CD4-positive, alpha-beta T cell treated with Interleukin-1 beta for 1 hour (primary cell): ENCODE results near the gene DDB1.

Source experiments
- DNase-seq, 2 donors: peaks; one replicate each; pipeline ENCODE4 v3.0.0-alpha.2; 2020 to 2022

DDB1 gene

DNA sequence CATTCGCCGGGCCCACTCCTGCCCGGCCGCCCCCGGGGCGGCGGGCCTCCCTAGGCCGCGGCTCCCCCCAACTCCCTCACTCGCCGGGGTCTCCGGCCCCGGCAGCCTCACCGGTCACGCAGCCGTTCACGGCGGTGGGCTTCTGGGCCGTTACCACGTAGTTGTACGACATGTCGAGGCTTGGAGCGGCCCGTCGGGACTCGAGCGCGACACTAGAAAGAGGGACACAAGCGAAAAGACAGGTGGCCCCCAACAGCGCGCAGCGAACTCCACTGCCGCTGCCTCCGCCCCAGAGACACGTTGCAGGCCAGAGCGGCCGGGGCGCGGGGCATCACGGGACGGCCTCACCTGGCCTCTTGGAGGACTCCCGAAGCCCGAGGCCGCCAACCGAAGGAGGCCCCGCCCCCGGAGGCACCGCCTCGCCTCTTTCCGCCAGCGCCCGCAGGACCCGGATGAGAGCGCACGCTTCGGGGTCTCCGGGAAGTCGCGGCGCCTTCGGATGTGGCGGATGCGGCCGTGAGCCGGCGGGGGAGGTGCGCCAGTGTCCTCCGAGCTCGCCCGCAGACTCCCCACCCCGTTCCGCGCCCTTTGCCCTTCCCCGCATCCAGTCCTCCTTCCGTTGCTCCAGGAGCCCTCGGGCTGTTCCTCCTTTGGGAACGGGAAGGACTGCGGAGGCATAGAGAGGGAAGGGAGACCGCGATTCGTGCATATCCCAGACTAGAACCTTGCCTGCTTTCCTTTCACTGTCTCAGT is at the start of gene DDB1, which contains the start of gene TKFC:
DDB1 (minus strand) TSS at position 309 of the 753 bp plus-strand sequence; CDS start at position 172, 137 bp downstream.
TKFC (plus strand) TSS at position 432 of the 753 bp plus-strand sequence. CDS start 1,501 bp downstream, outside the sequence.
- DNase-seq = peak; percentile 95 to 96

DNA sequence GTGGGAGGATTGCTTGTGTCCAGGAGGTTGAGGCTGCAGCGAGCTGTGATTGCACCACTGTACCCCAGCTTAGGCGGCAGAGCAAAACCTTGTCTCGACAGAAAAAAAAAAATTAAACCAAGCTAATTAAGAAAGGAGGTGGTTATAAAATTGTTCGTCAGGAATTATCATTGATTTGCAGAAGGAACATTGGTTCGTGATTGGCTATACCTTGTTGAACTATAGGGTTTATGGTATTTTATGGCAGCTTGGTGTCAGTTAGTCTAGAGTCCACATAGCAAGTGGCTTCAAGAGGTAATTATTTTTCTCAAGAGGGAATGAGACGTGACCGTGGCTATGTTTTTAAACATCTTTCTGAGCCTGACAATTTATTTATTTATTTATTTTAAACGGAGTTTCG is 48.0 kb upstream of the DDB1 start:
- DNase-seq = no peak

DNA sequence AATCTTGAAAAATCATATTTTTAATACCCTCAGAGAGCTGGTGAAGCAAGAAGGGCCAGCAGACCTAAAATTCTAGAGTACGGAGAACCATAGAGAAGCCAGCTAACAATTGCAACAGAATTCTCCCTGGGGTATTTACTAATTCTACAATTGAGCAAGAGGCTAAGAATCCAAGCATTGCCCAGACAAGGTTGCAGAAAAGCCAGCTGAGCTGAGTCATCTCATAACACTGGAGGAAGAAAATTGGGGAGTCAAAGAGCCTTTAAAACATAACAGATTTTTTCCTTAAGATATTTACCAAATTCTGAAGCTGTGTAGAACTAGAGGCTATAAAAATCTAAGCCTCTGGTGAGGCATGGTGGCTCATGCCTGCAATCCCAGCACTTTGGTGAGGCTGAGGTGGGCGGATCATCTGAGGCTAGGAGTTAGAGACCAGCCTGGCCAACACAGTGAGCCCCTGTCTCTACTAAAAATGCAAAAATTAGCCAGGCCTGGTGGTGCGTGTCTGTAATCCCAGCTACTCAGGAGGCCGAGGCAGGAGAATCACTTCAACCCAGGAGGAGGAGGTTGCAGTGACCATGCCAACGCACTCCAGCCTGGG is 45.9 kb upstream of the DDB1 start:
- DNase-seq = no peak

DNA sequence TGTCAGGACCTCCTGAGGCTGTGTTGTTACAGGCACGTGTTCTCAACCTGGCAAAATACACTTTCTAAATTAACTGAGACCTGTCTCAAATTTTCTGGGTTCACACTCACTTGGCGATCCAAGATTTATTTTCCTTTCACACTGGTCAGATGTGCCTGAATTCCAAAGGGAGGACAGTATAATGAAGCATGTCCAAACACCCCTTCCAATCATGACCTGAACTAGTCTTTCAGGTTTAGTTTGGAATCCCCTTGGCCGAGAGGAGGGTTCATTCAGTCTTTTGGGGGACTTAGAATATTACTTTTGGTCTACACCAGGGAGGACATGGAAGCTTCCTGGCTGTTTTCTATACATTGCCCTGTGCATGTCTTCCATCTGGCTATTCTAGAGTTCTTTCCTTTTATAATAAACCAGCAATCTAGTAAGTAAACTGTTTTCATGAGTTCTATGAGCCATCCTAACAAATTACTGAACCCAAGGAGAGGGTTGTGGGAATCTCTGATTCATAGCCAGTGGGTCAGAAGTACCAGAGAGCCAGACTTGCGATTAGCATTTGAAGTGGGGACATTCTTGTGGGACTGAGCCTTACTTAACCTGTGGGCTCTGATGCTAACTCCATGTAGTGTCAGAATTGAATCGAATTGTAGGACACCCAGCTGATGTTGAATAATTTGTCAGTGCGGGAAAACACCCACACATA is 44.7 kb upstream of the DDB1 start:
- DNase-seq = no peak

DNA sequence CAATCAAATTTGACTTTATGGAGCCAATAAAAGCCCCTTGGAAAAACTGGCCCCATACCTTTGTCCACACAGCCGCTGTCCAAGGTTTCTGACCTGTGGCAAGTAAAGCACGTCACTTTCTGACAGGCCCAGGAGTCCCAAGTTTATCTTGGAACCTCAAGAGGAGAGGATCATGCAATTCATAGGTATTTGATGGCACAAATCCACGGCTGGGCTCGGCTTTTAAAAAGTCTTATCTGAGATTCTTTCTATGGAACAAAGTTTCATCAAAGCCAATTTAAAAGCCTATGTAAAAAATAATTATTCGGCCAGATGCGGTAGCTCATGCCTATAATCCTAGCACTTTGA is 42.8 kb upstream of the DDB1 start:
- DNase-seq = no peak

DNA sequence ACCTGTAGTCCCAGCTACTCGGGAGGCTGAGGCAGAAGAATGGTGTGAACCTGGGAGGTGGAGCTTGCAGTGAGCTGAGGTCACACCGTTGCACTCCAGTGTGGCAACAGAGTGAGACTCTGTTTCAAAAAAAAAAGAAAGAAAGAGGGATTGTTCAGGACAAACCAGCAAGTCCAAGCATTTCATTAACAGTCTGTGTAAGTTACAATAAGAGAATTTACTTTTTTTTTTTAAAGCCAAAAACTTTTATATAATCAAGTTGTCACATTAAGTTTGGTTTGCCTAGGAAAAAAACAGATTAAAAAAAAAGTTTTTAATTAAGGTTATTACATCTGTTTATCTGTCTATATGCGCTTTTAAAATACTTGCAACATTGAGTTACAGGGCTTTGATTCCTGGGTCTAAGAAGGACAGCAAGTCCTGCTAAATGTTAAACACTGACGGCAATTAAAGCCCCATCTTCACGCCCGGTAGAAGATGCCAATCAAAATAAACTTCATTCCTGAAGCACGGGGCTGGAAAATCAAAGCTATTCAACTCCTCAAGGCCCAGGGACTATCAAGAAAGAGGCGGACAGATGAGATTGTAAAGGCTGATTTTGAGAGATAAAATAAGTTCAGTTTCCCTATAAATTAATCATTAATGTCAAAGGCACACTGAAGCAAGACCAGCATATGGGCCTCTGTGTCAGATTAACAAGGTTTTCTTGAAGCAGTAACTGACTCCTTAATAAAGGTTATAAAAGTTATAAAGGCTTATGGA is 39.9 kb upstream of the DDB1 start:
- DNase-seq = no peak

DNA sequence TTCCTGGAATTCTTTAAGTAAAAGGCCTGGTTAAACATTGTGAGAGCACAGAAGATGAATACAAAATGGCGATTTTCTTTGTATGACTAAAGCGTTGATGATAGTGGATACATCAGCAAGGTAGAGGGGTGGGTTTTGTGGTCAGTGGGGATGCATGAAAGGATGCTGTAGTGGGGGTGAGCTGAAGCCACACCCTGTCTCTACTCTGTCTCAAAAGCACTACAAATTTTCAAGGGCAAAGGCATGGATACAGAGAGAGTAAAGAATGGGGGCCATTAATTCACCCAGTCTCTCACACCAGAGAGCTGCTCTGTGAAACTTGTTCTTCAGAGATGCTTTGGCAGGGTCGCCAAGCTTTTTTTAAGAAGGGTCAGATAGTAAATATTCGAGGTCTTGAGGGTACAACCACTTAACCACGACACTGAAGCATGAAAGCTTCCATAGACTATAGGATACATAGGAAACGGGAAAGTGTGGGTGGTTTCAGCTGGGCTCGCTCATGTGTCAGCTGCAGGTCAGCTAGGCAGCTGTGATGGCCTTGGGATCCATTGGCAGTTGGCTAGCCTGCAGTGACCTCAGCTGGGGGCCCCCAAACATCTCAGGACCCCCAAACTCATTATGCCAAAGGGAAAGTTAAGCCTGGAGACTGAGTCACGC is 37.6 kb upstream of the DDB1 start:
- no peak for DNase-seq

DNA sequence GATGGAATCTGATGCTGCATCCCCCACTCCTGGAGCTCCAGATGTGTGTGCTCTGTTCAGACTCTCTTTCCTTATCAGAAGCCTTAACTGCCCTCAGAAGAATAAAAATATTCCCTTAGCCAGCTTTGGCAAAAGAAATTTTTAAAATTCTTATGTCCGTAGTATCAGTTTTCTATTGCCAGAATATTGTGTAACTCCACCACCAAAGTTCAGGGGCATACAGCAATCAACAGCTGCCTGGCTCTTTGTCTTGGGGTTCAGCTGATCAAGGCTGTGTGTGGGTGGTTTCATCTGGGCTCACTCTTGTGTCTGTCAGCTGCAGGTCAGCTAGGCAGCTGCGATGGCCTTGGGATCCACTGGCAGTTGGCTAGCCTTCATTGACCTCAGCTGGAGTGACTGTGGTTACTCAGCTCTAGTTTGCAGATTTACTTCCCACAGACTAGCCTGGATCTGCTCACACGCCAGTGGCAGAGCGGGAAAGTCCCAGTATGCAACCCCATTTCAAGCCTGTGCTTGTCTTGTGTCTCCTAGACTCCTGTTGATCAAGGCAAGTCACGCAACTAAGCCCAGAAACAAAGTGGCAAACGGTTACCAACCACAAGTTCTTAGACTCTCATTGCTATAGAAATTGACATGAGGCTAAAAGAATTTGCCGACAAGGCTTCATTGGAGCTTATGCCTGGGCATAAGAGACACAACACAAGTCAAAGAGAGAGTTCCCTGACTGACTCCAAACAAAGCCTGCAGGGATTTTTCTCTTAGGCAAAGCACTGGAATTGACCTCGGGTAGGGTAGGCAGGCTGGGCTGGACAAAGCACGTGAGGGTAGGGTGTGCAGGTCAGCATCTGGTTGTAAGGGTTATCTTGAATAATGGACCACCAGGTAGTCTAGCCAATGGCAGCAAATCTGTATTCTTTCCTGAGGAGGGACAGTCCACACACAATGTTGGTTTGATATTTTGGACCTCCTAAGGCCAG is 36.8 kb upstream of the DDB1 start:
- DNase-seq = no peak

DNA sequence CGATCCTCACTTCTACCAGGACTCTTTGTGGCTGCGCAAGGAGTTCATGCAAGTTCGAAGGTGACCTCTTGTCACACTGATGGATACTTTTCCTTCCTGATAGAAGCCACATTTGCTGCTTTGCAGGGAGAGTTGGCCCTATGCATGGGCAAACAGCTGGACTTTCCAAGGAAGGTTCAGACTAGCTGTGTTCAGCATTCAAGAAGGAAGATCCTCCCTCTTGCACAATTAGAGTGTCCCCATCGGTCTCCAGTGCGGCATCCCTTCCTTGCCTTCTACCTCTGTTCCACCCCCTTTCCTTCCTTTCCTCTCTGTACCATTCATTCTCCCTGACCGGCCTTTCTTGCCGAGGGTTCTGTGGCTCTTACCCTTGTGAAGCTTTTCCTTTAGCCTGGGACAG is 35.7 kb upstream of the DDB1 start:
- DNase-seq = no peak

DNA sequence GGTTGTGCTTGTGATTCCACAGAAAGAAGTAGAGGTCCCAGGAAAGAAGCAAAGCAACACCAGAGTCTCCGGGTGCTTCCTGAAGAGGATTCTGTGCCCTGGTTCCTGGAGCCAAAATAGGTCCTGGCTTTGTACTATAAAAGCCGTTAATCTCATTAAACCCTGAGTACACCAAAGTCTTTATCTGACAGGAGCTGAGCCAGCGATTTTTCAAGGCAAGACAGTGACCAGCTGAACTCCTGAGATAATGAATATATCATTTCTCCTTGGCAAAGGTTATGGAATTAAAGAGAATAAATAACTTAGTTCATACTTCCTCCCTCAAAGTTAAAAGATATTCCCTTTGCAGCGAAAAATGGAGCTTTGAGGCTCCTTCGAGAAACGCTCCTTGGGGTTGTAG is 34.5 kb upstream of the DDB1 start:
- DNase-seq = no peak

DNA sequence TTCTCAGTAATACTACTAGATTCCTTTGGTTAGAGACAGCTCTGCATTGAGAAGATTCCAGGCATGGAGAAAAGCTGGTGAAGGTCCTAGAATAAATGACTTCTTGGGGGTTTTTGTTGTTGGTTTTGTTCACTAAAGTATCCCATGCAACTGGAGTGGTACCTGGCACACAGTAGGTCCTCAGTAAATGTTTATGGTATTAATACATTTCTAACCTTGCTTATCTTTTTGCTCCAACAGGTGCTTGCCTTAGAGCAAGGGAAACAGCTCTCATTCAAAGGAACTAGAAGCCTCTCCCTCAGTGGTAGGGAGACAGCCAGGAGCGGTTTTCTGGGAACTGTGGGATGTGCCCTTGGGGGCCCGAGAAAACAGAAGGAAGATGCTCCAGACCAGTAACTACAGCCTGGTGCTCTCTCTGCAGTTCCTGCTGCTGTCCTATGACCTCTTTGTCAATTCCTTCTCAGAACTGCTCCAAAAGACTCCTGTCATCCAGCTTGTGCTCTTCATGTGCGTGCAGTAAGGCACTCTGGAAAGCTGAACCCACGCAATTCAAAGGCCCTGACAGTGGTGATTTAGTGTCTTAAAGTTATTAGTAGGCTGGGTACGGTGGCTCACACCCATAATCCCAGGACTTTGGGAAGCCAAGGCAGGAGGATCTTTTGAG is 31.2 kb upstream of the DDB1 start:
- no peak for DNase-seq

DNA sequence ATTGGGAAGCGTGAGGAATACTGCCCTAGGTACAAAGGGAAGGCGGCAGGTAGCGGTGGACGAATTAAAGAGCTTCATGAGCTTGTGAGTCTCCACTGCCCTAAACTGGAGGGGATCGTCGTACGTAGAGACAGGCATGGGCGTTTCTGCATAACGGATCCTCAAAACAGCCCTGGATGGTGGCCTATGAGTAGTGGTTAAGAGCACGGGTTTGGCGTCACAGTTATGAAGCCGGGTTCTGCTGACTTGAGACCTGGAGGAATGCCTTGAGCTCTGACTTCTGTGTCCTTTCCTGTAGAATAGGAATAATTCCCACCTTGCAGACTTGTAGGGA is 29.6 kb upstream of the DDB1 start:
- peak; percentile 30 to 31 for DNase-seq

DNA sequence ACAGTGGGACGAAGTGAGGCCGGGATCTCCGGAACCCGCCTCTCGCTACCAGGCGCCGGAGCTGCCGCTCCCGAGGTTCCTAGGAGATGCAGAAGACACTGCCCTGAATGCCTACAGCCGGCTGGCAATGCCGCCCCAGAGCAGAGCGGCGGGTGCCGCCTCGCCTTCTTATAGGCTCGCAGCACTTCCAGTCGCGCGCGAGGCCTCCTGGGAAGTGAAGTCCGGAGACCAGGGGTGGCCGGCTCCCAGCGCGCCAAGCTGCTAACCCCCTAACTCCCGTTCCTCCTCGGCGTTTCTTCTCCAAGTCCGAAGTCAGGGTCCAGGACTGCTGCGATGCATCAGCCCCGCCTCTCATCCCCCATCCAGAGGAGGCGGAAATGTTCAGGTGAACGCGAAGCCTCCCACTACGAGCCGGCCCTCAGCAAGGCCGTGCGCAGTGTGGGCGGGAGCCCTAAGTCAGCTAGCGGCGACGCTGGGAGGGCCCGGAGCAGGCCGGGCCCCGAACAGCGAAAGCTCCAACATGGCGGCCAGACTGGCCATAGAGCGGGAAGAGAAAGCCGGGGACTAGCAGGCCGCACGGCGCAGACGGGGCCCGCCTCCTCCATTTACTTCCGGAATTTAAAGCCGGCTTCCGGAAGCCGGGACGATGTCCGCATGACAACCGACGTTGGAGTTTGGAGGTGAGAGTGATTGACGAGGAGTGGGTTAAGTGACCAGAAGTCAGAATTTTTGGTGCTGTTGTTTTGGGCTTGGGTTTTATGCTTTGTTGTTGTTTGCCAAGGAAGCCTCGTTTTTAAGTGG is 29.0 kb upstream of the DDB1 start, which contains the start of the genes CYB561A3 and TMEM138:
CYB561A3 (minus strand) TSS at position 142 of the 801 bp plus-strand sequence. CDS start 5,169 bp downstream, outside the sequence.
TMEM138 (plus strand) TSS at position 634 of the 801 bp plus-strand sequence. CDS start 2,017 bp downstream, outside the sequence.
- peak; percentile 88 to 90 for DNase-seq

DNA sequence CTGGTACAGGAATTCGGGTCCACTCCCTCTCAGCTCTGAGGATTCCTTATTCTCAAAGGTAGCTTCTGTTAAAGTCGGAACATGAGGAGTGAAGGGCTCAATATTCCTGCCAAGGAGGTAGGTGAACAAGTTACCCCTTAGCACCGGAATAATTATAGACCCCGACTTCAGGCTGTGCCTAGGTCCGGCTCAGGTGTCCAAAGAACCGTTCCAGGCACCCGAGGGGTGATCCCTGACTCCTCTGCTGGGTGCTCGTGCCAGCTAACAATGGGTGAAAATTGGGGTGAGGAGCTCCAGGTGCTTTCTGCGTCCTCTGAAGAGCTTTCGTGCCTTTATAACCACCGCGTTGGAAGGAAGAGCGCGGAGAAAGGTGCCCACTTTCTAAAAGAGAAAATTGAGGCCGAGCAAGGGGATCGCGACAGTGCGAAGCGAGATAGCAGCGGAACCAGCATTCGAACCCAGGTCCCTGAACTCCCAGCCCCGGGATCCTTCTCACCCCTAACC is 28.4 kb upstream of the DDB1 start:
- DNase-seq = no peak

DNA sequence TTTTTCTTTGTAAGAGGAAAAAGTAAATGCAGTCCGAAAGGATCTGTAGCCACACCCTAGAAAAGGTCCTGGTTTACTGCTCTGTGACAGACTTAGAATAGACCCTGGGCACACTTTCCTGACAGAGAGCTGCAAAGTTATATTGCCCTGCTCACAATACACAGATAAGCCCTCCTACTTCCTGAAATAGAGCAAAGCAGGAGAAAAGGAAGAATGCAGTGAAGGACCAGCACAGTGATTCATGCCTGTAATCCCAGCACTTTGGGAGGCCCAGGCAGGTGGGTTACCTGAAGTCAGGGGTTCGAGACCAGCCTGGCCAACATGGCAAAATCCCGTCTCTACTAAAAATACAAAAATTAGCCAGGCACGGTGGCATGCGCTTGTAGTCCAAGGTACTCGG is 26.6 kb upstream of the DDB1 start:
- DNase-seq = no peak

DNA sequence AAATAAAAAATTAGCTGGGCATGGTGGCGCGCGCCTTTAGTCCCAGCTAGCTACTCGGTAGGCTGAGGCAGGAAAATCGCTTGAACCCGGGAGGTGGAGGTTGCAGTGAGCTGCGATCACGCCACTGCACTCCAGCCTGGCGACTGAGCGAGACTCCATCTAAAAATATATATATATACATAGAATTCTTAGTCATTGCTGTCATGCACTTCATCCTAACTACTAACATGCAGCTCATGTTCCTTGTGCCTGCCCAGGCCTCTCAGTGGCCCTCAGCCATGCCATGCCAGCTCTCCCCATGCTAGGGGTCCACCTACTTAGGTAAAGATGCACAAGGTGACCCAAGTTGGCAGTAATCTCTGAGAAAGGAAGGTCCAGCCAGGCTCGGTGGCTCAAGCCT is 25.7 kb upstream of the DDB1 start:
- no peak for DNase-seq

DNA sequence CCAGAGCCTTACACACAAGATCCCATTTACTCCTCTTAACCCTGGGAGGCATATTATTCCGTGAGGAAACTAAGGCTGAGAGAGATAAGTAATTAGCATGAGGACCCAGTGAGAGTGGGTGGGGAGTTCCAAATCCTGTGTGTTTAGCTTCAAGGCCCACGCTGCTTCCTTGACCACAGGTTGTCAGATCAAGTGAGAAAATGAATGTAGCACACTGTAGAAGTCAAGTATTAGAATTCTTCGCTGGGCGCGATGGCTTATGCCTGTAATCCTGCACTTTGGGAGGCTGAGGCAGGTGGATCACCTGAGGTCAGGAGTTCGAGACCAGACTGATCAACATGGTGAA is 25.0 kb upstream of the DDB1 start:
- DNase-seq = no peak

DNA sequence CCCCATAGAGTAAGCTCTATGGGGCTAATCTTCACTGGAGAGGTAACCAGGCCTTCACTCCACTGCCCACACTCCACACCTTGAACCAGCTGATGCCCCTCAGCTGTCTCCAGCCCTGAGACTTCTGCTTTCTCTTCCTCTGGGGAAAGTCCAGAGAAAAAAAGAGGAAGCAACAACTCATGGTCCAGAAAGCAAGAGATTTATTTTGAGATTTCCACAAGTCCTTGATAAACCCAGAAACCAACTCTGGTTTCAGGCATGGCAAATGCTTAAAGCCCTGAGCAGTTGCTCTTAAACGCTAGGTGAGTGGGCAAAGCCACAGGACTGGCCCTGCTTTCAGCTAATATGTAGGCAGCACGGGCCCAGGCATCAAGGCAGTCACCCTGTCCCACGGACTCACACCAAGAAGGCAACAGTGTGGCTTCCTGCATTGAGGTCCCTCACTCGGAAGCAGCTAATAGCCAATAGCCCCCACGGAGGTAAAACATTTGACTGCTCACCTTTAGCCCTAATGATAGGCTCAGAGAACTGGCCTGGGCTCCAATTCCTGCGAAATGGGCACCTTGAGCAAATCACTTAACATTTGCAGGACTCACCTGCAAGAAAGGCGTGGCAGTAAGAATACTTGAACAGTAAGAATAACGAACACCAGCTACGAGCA is 24.5 kb upstream of the DDB1 start:
- peak; percentile 16 to 78 for DNase-seq

DNA sequence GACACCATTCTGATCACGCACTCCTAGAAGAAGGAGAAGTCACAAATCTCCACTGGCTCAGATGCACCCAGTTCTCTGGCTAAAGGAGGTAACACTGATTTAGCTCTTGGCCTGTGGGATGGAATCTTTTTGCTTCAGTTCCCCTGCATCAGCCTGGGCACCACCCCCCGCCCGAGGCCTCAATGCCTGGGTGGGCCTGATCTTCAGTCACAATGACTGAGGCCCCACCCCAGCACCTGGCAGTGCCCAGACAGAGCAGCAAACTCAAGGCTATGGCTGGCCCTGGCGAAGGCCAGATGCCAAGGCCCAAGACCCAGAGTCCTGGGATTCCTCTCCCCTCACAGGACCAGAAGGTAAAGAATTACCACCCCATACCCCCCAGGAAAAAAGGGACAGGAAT is 23.8 kb upstream of the DDB1 start:
- peak in 1 of 2 donors; percentile 42 for DNase-seq
